ENCODE data around the gene FOCAD.

- no peak for TF ChIP-seq CTCF (conservative IDR thresholded peaks at IDR 0.05; ENCODE audit: low read depth, low read length)
- TF ChIP-seq EZH2 (IDR thresholded peaks at IDR 0.05; ENCODE audit: borderline replicate concordance, low read depth, low read length, poor library complexity, severe bottlenecking) = no peak
Measured at GRCh38 chr9:20744036-20744630, 60.1 kb downstream of the FOCAD start.
